Hepatocyte (in vitro differentiated cells): ENCODE measurements around the gene L3MBTL1. TPM values are rescaled to one million over a fixed set of nuclear protein-coding genes. Genes with fewer than 3 reads are reported as not detected.

Source experiments
- polyA plus RNA-seq: library from polyadenylated mRNA; unstranded; fragments of >200 nt; fragmentation: Nextera tagmentation; extraction: Ambion mirVana; gene quantifications from 2 replicates; pipeline ENCODE4 v1.2.1, GENCODE V29; 2016
- small RNA-seq: library from RNA; depleted of rRNA; stranded (forward); fragments of <200 nt; gene quantifications from one replicate; pipeline ENCODE3, GENCODE V24; 2014
- total RNA-seq: library from RNA; depleted of rRNA; stranded (reverse); fragments of >200 nt; gene quantifications from 2 replicates; pipeline ENCODE4 v1.2.3, GENCODE V29; 2014

Gene L3MBTL1
- total and polyA plus RNA-seq, 2 experiments from 2014 or later: 7.5 to 7.9 TPM

Small RNA genes within 50 kb of the gene (small RNA-seq; reads per million reads assigned to genes)
- gene RNU6-1251P: not detected

Other genes starting within 250 kb of the L3MBTL1 start
- gene SRSF6, start 49.8 kb upstream of the L3MBTL1 start, total RNA-seq: 83.6 and 90.7 TPM in 2 replicates
- 31.0 and 38.0 TPM in 2 replicates for gene SRSF6, start 49.8 kb upstream of the L3MBTL1 start, polyA plus RNA-seq
- gene SGK2, start 51.3 kb downstream of the L3MBTL1 start, total RNA-seq: 20.6 and 21.2 TPM in 2 replicates
- 8.8 and 12.5 TPM in 2 replicates for gene SGK2, start 51.3 kb downstream of the L3MBTL1 start, polyA plus RNA-seq
- gene IFT52, start 83.2 kb downstream of the L3MBTL1 start, total RNA-seq: 38.2 and 39.8 TPM in 2 replicates
- 21.8 and 26.3 TPM in 2 replicates for gene IFT52, start 83.2 kb downstream of the L3MBTL1 start, polyA plus RNA-seq
- gene MYBL2, start 159.4 kb downstream of the L3MBTL1 start, total RNA-seq: 2.4 and 3.5 TPM in 2 replicates
- gene MYBL2, start 159.4 kb downstream of the L3MBTL1 start, polyA plus RNA-seq: 13.8 and 19.4 TPM in 2 replicates
- not detected in 2 replicates for gene GTSF1L, start 219.3 kb downstream of the L3MBTL1 start, total RNA-seq
- gene GTSF1L, start 219.3 kb downstream of the L3MBTL1 start, polyA plus RNA-seq: not detected in 2 replicates